G401 (cell line): Measurements from ENCODE around the gene CPEB1. TPM values are rescaled to one million over a fixed set of nuclear protein-coding genes. Genes with fewer than 3 reads are reported as not detected.

Source experiments
- DNase-seq: peaks from one replicate; pipeline ENCODE4 v3.0.0-alpha.2; 2015; ENCODE audit warnings: low spot score
- in situ Hi-C: cut with HindIII; loops from 2 replicates; pipeline ENCODE4 v1.10.0; 2016; ENCODE audit warnings: low sequenced_read_pairs, mixed read lengths
- total RNA-seq: library from RNA; depleted of rRNA; stranded (reverse); fragments of >200 nt; shearing (Covaris generic); gene quantifications from 2 replicates; pipeline ENCODE4 v1.2.3, GENCODE V29; 2014; rRNA removed

CPEB1 gene
- total RNA-seq, result 20.6 and 34.0 TPM in 2 replicates

GRCh38 chr15:82647045-82647834 is at the start of gene CPEB1:
Gene CPEB1, minus strand, starts transcription at chr15:82647363. Its CDS starts 18,904 bp downstream, at chr15:82628459.
- DNase-seq, result peak; percentile 28
- in situ Hi-C loops, result no loop called here

DNA sequence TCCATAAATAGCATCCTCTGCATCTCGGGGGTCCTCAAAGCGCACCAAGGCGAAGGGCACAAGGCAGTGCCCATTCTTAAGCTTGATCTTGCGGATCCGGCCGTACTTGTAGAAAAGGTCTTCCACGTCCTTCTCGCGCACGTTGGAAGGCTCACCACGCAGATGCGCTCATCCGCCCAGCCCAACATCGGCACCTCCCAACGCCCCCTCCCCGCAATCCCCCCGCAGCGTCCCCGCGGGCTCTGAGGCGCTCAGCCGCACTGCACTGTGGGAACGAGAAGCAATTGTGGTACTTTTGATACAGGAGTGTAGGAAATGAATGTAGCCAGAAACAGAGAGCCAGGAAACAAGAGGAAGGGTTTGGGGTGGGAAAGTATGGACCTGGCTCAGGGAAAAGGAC is 45.0 kb upstream of the CPEB1 start:
- in situ Hi-C loops, result no loop called here
- no peak for DNase-seq

DNA sequence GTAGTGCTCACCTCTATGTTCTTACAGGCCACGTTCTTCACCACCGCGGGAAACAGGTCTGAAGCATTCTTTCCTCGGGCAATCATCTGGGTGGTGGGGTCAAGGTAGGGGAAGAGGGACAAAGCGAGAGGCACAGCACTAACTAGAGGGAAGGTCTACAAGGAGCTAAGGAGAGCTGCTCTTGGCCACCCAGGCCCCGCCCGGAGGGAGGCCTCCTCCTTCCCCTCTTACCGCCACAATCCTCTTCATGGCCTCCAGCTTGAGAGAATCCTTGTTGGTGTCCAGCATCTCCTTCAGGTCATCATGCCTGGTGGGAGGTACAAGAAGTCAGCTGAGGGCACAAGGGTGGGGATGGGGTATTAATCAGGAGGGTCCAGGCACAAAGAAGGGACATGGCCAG is 42.0 kb upstream of the CPEB1 start:
- in situ Hi-C loops, result no loop called here
- DNase-seq, result no peak

DNA sequence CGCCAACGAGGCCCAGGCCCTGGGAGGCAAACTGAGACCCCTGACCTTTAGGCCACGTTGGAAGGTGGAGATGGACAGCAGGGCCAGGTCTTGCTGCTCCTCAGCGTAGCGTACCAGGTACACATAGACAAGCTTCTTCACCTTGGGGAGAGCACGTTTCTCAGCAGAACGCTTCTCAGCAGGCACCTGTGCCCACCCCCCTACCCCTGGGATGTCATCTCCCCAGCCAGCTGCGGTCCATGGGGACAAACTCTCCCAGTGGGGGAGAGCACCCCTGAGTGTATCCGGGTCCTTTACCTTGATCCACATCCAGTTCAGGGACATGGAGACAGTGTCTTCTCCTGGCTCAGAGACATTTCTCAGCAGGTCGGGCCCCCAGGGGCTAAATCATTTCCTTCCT is 41.5 kb upstream of the CPEB1 start:
- in situ Hi-C loops, result no loop called here

GRCh38 chr15:82681371-82681770 is 34.2 kb upstream of the CPEB1 start:
- in situ Hi-C loops, result no loop called here
- DNase-seq, result no peak

More for the DNA sequence above, 41.5 kb upstream of the CPEB1 start:
- DNase-seq, result no peak

- in situ Hi-C loops, result no loop called here
- DNase-seq, result no peak
Measured at GRCh38 chr15:82680200-82681102, 33.3 kb upstream of the CPEB1 start.

GRCh38 chr15:82679626-82680199 is 32.5 kb upstream of the CPEB1 start:
- in situ Hi-C loops, result no loop called here
- DNase-seq, result no peak

- in situ Hi-C loops, result no loop called here
- DNase-seq, result no peak
Measured at GRCh38 chr15:82677720-82678323, 30.7 kb upstream of the CPEB1 start.

DNA sequence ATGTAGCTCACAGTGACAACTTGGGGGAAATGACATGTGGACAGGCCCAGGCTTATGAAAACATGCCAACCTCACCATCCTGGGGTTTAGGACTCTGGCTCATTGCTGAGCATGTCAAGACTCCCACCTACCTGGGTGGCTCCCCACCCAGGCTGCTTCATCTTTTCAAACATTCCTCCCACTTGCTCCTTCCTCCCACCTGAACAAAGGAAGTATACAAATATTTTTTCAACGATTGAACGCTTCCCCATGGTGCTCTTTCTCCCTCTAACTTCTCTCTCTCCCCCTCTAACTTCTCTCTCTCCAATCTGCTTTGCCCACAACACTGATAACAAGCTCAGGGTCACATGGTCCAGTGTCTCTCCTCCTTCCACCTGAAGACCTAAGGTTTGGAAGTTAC is 27.7 kb upstream of the CPEB1 start:
- in situ Hi-C loops, result no loop called here
- DNase-seq, result no peak

- in situ Hi-C loops, result no loop called here
Measured at GRCh38 chr15:82670699-82671098, 23.5 kb upstream of the CPEB1 start.

GRCh38 chr15:82666606-82667005 is 19.4 kb upstream of the CPEB1 start:
- in situ Hi-C loops, result no loop called here
- DNase-seq, result no peak

More at GRCh38 chr15:82670699-82671098, 23.5 kb upstream of the CPEB1 start:
- DNase-seq, result no peak

- DNase-seq, result no peak
- in situ Hi-C loops, result no loop called here
Measured at GRCh38 chr15:82664021-82664420, 16.9 kb upstream of the CPEB1 start.

DNA sequence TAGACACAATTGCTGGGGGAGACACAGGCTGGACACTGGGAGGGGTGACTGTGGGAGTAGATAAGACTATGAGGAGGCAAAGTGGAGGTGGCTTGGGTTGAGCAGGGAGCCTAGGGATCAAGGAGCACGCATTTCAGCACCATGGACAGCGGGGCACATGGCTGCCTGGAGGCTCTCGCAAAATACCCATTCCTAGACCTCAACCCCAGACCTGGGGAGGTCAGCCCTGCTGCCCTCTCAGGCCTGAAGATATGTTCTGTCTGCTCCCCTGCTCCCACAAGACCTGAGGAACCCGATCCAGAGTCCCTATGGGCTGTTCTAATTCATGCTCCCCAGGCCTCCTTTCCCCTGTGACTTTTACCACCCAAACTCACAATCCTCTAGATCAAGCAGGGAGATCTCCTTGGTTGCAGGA is 16.0 kb upstream of the CPEB1 start:
- in situ Hi-C loops, result no loop called here
- DNase-seq, result no peak

- in situ Hi-C loops, result no loop called here
- DNase-seq, result no peak
Measured at GRCh38 chr15:82662641-82663040, 15.5 kb upstream of the CPEB1 start.

- in situ Hi-C loops, result no loop called here
- DNase-seq, result no peak
Measured at GRCh38 chr15:82660378-82660777, 13.2 kb upstream of the CPEB1 start.

GRCh38 chr15:82656641-82657266 is 9.6 kb upstream of the CPEB1 start:
- no peak for DNase-seq
- in situ Hi-C loops, result no loop called here

DNA sequence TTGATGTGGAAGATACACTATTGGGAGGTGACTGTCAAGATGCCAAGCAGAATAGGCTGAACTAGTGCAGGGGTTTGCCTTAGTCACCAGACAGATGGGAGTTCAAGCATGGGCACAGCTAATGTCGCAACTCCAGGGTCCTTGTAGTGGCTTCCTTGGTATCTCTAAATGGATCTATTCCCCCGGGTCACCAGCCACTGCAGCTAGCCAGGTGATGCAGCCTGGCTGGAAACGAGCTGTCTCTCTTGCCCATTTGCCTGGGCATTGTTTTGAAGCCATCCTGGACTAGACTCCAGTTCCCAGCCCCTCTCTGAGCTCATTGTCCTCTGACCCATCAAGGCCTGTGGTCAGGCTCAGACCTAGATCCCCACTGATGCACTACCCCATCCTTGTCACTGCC is 8.4 kb upstream of the CPEB1 start:
- in situ Hi-C loops, result no loop called here
- no peak for DNase-seq

- in situ Hi-C loops, result no loop called here
- no peak for DNase-seq
Measured at GRCh38 chr15:82653483-82654168, 6.5 kb upstream of the CPEB1 start.
